Liver (tissue), 9 donors: ENCODE data around the gene TBC1D21. TPM values are rescaled to one million over a fixed set of nuclear protein-coding genes. Genes with fewer than 3 reads are reported as not detected.

Source experiments
- DNase-seq: peaks from one replicate; pipeline ENCODE4 v3.0.0-alpha.2; 2017; ENCODE audit warnings: low spot score
- H3K27ac ChIP-seq, 2 donors: one replicate each; pipeline ENCODE4 v1.7.0; 2013; ENCODE audit warnings: inconsistent platforms in 2 of 2, low read length in 2 of 2, control low read depth in 1 of 2, low read depth in 1 of 2, mild to moderate bottlenecking in 1 of 2
- H3K27me3 ChIP-seq, 4 donors: one replicate each; pipeline versions ENCODE4 v1.6.1 to v1.7.0; 2013; ENCODE audit warnings: low read length in 3 of 4, inconsistent platforms in 1 of 4, mild to moderate bottlenecking in 1 of 4, moderate library complexity in 1 of 4; ENCODE audit not compliant: control insufficient read depth in 4 of 4, insufficient read depth in 4 of 4
- H3K36me3 ChIP-seq, 4 donors: one replicate each; pipeline versions ENCODE4 v1.6.1 to v1.7.0; 2013; ENCODE audit warnings: low read length in 3 of 4, mild to moderate bottlenecking in 3 of 4, low read depth in 1 of 4, moderate library complexity in 1 of 4; ENCODE audit not compliant: control insufficient read depth in 4 of 4, insufficient read depth in 3 of 4
- H3K4me1 ChIP-seq, 4 donors: one replicate each; pipeline versions ENCODE4 v1.6.1 to v1.7.0; 2013; ENCODE audit warnings: low read length in 3 of 4, mild to moderate bottlenecking in 3 of 4, moderate library complexity in 1 of 4; ENCODE audit not compliant: control insufficient read depth in 4 of 4, insufficient read depth in 4 of 4
- H3K4me3 ChIP-seq, 3 donors: one replicate each; pipeline versions ENCODE4 v1.6.1 to v1.7.0; 2013; ENCODE audit warnings: low read length in 3 of 3, control low read depth in 1 of 3, low read depth in 1 of 3, mild to moderate bottlenecking in 1 of 3
- H3K9ac ChIP-seq, 2 donors: one replicate each; pipeline ENCODE4 v1.7.0; 2013; ENCODE audit warnings: low read length in 2 of 2, mild to moderate bottlenecking in 2 of 2, moderate library complexity in 2 of 2, control low read depth in 1 of 2, low read depth in 1 of 2
- H3K9me3 ChIP-seq, 4 donors: one replicate each; pipeline versions ENCODE4 v1.6.1 to v1.7.0; 2013; ENCODE audit warnings: low read length in 3 of 4; ENCODE audit not compliant: control insufficient read depth in 4 of 4
- ATF3 ChIP-seq: IDR thresholded peaks from 2 replicates; pipeline ENCODE4 v1.6.1; 2016; ENCODE audit warnings: antibody characterized with exemption
- CTCF ChIP-seq: fragments of 150-350 bp; IDR thresholded peaks from 2 replicates; pipeline ENCODE4 v1.5.1; 2017; ENCODE audit warnings: improper control_type of control experiment, low read depth, low read length; ENCODE audit not compliant: missing input control
- FOXA1 ChIP-seq: IDR thresholded peaks from 2 replicates; pipeline ENCODE4 v1.6.1; 2016; ENCODE audit warnings: antibody characterized with exemption
- FOXA2 ChIP-seq: IDR thresholded peaks from 2 replicates; pipeline ENCODE4 v1.6.1; 2016; ENCODE audit warnings: antibody characterized with exemption
- GABPA ChIP-seq, 2 donors: IDR thresholded peaks in 1 of 2; conservative IDR thresholded peaks in 1 of 2; 2 replicates each; pipeline ENCODE4 v1.6.1; 2016; ENCODE audit warnings: antibody characterized with exemption in 2 of 2, mild to moderate bottlenecking in 1 of 2, moderate library complexity in 1 of 2
- HNF4A ChIP-seq, 2 donors: conservative IDR thresholded peaks; 2 replicates each; pipeline ENCODE4 v1.6.1; 2016; ENCODE audit warnings: antibody characterized with exemption in 2 of 2, mild to moderate bottlenecking in 2 of 2
- HNF4G ChIP-seq: IDR thresholded peaks from 2 replicates; pipeline ENCODE4 v1.6.1; 2016; ENCODE audit warnings: antibody characterized with exemption
- JUND ChIP-seq, 2 donors: IDR thresholded peaks; 2 replicates each; pipeline ENCODE4 v1.6.1; 2016; ENCODE audit warnings: antibody characterized with exemption in 2 of 2
- MAX ChIP-seq: IDR thresholded peaks from 2 replicates; pipeline ENCODE4 v1.6.1; 2016; ENCODE audit warnings: antibody characterized with exemption
- RAD21 ChIP-seq, 2 donors: IDR thresholded peaks; 2 replicates each; pipeline ENCODE4 v1.6.1; 2016; ENCODE audit warnings: antibody characterized with exemption in 2 of 2, mild to moderate bottlenecking in 2 of 2
- REST ChIP-seq: IDR thresholded peaks from 2 replicates; pipeline ENCODE4 v1.6.1; 2016; ENCODE audit warnings: antibody characterized with exemption, mild to moderate bottlenecking
- RXRA ChIP-seq, 2 donors: IDR thresholded peaks; 2 replicates each; pipeline ENCODE4 v1.6.1; 2017 to 2018; ENCODE audit warnings: antibody characterized with exemption in 2 of 2, mild to moderate bottlenecking in 1 of 2
- SP1 ChIP-seq: IDR thresholded peaks from 2 replicates; pipeline ENCODE4 v1.6.1; 2018; ENCODE audit warnings: antibody characterized with exemption, mild to moderate bottlenecking
- TAF1 ChIP-seq: conservative IDR thresholded peaks from 2 replicates; pipeline ENCODE4 v1.6.1; 2016; ENCODE audit warnings: antibody characterized with exemption, mild to moderate bottlenecking
- ZBTB33 ChIP-seq: IDR thresholded peaks from 2 replicates; pipeline ENCODE4 v1.6.1; 2016; ENCODE audit warnings: antibody characterized with exemption
- WGBS: extraction: QIAGEN DNeasy Blood & Tissue Kit; methylation state at CpG from one replicate; pipeline ENCODE4 v1.1.7; 2013; 5-methylcytosine and 5-hydroxymethylcytosine counted together
- polyA plus RNA-seq, 2 donors: library from polyadenylated mRNA; stranded (reverse) in 1 of 2; unstranded in 1 of 2; fragments of 200-250 nt in 1 of 2; fragments of >200 nt in 1 of 2; fragmentation: Nextera tagmentation in 1 of 2; extraction: Ambion mirVana in 1 of 2; gene quantifications; one replicate each; pipeline versions ENCODE4 v1.2.1 to v1.2.3, GENCODE V29; 2013 to 2015
- total RNA-seq, 2 donors: library from RNA; depleted of rRNA; stranded (reverse); fragments of >200 nt; gene quantifications; one replicate each; pipeline ENCODE4 v1.2.3, GENCODE V29; 2014
- donor health status: healthy.
- donor health status: healthy.
- donor health status: healthy.
- donor health status: healthy.
- donor health status: healthy.

TBC1D21 gene
- total and polyA plus RNA-seq, 4 donors = not detected

- peaks cover 0 to 13% (median 4%) of the 10 kb centered on the region in 4 donors for H3K9me3 ChIP-seq
- TF ChIP-seq RAD21 (IDR thresholded peaks at IDR 0.05) (no peak), GABPA (IDR thresholded peaks at IDR 0.05 in 1 of 2, conservative IDR thresholded peaks at IDR 0.05 in 1 of 2) (no peak), FOXA1 (no peak), MAX (no peak), TAF1 (no peak), ATF3 (no peak), HNF4G (no peak), HNF4A (conservative IDR thresholded peaks at IDR 0.05) (no peak), RXRA (IDR thresholded peaks at IDR 0.05) (no peak), CTCF (no peak), REST (no peak), SP1 (no peak), JUND (IDR thresholded peaks at IDR 0.05) (no peak), FOXA2 (no peak), ZBTB33 (no peak)
These were observed 20.9 kb downstream of the TBC1D21 start for GRCh38 chr15:73894133-73894814.

More at GRCh38 chr15:73894133-73894814, 20.9 kb downstream of the TBC1D21 start:
- H3K4me3 ChIP-seq = no peak overlapping the region
- DNase-seq = no peak
- H3K9ac ChIP-seq = no peak overlapping the region
- H3K4me1 ChIP-seq = no peaks in the 10 kb centered on the region
- peaks cover 0 to 5% (median 0%) of the 10 kb centered on the region in 4 donors for H3K27me3 ChIP-seq
- 80% methylated on average over 12 of the region's 12 CpGs for WGBS
- no peaks in the 10 kb centered on the region for H3K36me3 ChIP-seq
- no peak overlapping the region for H3K27ac ChIP-seq
